ENCODE measurements around the gene MRPL34.

The MRPL34 gene

DNA sequence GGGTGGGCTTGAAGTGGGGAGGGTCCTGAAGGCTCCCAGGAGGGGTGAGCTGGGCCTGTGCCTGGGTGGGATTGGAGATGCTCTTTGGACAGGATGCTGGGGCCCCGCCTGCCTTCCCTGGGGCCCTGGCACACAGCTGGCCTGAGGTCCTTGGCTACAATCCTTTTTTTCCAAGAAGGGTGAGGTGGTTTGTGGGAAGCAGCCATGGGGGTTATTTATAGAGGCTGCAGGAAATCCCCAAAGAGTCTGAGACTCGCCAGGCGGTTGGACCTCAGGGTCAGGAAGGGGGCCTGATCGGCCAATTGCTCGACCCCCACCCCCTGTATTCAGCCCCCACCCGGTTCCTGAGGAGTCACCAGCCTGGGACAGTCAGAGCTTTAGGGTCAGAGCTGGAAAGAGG is 41.7 kb downstream of the MRPL34 start:
- no peak for DNase-seq

DNA sequence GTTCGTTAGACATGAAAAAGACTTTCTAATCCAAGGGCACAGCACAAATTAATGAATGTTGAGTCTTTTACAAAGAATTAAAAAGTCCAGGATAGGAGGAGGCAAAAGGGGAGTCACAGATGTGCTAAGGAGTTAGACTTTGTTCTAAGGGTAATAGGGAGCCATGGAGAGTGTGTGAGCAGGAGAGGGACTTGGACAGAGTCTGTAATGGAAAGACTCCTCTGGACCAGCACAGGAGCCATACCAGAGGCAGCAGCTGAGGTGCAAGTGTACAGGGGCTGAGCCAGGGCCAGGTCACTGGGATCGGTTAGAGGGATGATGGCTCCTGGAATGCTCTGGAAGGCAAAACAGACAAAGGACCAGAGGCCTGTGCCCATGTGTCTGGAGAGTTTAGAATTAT is 42.2 kb downstream of the MRPL34 start:
- no peak for DNase-seq

DNA sequence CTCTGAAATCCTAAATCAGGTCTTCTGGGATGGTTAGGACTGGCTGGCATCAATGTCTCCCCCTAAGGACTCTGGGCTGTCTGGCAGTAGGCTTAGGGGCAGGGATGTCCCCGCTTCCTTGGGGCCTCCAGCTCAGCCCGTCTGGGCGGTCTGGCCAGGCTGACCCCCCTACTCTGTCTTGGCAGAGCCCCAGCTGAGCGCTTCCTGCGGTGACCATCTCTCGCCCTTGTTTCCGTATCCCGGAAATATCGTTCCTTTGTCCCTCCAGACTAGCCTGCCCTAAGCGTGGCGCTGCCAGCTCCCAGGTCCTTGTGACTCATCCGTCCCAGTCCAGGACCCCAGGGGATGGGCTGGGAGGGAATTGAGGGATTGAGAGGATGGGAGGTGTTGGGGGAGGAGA is 43.0 kb downstream of the MRPL34 start:
- DNase-seq = no peak

DNA sequence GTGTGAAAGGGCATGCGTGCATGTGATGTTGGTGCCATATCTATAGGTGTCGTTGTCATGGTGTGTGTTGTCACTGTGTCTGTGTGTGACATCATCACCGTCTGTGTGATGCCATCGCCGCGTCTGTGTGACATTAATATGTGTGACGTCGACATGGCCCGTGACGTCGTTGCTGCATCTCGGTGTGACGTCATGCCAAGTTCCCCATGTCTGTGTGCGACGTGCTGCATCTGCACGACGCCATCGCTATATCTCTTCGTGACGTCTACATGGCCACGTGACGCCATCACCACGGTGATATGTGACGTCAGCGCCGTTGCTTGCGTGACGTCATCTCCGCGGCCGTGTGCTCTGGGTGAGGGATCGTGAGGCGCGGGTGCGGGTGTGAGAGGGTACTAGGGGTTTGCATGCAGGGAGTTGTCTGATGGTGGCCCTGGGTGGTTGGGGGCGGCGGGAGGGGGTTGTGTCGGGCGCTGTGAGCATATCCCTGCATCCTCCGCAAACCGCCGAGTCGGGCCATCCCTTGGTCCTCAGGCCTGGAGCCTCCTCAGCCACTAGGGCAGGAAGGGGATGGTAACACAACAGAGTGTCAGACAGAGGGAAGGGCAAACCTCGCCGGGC is 46.3 kb downstream of the MRPL34 start:
- no peak for DNase-seq

DNA sequence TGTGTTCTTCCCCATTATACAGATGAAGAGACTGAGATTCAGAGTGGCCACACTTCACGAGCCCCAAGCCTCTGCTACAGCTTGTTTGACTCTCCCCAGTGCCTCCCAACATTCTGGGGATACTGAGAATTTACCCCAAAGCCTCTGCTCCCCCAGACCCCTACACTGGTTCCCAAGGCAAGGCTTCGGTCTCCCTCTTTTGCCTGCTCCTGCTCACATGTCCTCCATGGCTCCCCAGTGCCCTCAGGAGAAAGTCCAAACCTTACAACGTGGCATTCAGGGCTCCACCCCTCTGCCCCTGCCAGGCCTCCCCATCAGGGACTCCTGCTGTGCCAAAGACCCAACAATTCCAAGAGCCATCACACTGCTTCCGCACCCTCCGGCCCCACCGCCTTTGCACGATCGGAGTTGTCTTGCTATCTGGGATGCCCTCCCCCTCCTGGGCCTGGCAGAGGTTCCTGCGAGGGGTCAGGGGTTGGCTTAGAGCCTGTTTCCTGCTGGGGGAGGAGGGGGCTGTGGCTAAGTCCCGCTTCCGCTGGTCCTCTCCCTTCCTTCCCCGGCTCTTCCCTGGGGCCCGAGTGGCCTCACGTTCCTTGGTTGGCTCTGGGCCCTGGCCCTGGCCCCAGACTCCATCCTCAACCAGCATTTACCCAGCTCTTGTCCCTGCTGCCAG is 47.1 kb downstream of the MRPL34 start:
- DNase-seq = no peak

DNA sequence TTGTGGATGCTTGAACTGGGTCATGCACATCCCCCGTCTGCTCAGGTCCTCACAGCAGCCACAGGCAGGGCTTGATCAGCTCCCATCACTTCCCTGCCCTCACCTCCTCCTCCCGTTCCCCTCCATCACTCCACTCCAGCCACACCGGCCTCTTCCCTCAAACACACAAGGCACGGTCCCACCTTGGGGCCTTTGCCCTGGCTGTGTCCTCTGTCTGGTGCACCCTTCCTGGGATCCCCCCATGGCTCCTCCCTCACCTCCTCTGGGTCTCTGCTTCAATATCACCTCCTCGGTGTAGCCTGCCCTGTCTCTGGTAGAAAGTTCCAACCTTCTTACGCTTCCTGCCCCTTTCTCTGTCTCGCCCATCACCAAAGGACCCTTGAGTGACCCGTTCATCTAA is 47.7 kb downstream of the MRPL34 start:
- DNase-seq = no peak
